COLO829 (cell line): Measurements from ENCODE around the gene ASIP.
"Not testable (repeated sequence)": the region's sequence is repeated elsewhere in the genome, so short reads cannot be mapped to it uniquely, and the experiment has no call there.

ENCODE experiments used
- DNase-seq: peaks from one replicate; pipeline ENCODE4 v3.0.0; 2012; ENCODE audit warnings: low spot score

Gene ASIP

DNA sequence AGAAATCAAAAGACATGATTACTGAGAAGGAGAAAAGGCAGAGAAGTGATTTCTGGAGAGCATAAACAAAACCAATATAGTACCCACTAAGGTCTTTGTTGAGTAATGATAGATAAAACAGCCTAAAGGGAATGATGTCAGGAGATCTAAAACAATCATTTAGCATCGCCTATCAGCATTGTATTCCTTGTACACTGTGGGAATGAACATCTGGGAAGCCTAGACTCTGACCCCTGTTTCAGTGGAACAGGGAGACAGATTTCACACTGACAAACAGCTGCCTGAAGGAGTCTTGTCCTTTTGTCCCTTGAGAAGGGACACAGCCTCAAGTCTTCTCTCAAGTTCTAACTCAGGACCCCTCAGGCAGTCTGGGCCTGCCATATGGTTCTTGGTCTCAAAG lies 1.7 kb downstream of the ASIP start:
- DNase-seq: no peak

DNA sequence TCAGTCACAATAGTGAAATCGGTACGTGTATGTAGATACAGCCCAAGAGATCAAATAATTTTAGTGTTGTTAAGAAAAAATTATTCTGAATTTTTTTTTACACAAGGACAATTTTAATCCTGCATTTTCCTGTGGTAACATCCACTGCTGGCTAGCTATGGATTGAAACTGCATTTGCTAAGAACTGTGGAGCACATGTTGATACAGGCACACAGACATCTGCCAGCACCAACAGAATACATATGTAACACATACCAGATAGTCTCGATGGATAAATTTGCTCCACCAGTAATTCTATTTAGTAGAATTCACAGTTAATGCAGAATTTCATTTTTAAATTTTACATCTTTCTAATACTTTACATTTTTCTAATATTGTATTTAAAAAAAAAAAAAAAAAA lies 2.2 kb downstream of the ASIP start:
- no peak for DNase-seq

DNA sequence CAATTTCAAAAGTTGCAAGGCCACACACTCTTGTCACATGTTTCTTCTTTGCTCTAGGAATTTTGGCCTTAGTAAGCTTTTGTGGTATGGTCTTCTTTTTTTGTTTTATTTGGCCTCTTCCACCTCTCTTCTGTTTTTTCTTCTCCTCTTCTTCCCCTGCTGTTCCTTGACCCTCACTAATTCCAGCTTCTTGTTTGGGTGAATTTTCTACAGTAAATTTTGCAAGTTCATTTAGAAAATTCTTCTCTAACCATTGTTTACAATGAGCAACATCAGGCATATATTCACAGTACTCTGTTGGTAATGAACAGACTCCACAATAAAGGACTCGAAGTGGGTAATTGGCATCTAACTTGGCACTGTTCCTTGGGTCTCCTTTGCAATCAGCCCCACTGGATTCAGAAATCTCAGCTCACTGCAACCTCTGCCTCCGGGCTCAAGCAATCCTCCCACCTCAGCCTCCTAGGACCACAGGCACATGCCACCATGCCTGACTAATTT lies 5.0 kb downstream of the ASIP start:
- no peak for DNase-seq

DNA sequence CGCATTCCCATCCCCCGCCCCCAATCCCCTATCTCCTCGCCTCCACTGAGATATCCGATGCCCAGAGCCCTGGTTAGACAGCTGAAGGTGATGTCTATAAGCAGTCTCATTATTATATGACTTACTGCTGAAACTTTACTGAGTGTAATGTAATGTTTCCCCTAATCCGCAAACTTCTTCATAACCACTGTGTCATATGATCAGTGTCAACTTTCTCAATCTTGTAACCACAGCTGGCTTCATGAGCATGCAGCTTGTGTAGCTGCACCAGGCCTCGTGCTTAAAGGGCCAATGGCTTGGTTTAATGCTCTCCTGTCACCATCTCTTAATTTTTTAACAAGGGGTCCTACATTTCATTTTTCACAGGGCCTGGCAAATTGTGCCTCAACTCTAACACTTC lies 8.1 kb downstream of the ASIP start:
- DNase-seq: no peak

DNA sequence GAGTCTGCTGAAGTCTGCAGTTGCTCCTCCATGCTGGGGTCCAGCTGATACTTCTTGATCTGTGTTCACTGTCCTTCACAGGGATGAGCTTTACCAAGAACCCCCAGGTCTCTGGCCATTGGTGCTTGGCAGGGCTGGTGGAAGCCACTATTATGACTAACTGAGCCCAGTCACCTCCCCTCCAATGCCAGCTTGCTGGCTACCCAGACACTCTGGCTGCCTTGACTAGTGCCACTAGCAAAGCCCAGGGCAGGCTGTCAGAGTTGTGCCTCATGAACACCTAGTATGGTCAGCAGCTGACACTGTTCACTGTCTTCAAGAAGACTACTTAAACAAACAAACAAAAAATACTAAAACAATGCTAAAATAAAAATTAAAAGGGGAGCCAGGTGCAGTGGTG lies 8.8 kb downstream of the ASIP start:
- no peak for DNase-seq

DNA sequence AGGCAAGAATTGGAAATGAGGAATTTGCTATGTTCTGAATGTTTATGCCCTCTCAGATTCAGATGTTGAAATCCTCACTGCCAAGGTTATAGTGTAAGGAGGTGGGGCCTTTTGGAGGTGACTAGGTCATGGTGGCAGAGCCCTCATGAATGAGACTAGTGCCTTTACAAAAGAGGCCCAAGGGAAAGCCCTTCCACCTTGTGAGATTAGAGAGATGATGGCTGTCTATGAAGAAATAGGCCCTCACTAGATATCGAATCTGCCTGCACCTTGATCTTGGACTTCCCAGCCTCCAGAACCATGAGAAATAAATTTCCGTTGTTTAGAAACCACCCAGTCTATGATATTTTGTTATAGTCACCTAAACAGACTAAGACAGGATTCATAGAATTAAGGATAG lies 10.4 kb downstream of the ASIP start:
- DNase-seq: no peak

DNA sequence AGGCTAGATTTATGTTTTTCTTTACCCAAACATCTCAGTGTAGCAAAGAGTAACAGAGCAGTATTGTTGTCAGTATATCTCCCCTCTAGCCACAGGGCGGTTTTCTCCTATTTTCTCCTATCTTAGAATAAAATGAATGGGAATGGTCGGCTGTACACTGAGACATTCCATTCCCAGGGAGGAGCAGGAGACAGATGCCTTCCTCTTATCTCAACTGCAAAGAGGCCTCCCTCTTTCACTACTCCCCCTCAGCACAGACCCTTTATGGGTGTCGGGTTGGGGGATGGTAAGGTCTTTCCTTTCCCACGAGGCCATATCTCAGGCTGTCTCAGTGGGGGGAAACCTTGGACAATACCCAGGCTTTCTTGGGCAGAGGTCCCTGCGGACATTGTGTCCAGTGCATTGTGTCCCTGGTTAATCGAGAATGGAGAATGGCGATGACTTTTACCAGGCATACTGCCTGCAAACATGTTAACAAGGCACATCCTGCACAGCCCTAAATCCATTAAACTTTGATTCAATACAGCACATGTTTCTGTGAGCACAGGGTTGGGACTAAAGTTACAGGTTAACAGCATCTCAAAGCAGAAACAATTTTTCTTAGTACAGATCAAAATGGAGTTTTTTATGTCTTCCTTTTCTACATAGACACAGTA lies 11.3 kb downstream of the ASIP start:
- DNase-seq: not testable (repeated sequence)

DNA sequence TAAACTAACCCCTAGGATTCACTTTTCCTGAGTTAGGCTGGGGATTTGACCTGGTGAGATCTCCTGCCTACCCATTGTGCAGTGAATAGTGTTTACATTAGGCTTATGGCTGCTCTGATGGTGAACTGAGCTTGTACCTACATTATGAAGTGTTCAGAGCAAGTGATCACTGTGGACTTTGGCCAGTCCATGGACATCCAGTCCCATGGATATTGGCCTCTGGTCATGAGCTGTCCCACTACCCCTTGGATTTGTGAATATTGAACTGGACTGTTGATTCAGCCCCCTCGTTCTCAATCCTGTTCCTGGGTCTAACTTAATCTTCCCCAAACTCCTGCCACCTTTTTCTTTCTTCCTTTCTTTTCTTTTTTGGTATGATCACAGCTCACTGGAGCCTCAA lies 13.8 kb downstream of the ASIP start:
- no peak for DNase-seq

DNA sequence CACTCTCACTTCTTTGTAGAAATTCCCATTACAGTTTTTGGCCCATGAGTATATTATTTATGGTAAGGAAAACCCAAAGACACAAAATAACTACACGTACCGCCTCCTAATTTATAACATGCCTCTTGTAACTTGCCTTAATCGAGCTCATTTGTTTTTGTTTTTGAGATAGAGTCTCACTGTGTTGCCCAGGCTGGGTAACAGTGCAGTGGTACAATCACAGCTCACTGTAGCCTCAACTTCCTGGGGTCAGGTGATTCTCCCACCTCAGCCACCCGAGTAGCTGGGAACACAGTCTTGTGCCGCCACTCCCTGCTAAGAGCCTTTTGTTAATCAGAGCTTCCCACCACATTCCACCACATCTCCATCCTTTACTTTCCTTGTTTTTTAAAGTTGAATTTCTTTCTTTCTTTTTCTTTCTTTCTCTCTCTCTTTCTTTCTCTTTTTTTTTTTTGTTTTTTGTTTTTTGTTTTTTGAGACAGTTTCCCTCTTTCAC lies 15.5 kb downstream of the ASIP start:
- no peak for DNase-seq

DNA sequence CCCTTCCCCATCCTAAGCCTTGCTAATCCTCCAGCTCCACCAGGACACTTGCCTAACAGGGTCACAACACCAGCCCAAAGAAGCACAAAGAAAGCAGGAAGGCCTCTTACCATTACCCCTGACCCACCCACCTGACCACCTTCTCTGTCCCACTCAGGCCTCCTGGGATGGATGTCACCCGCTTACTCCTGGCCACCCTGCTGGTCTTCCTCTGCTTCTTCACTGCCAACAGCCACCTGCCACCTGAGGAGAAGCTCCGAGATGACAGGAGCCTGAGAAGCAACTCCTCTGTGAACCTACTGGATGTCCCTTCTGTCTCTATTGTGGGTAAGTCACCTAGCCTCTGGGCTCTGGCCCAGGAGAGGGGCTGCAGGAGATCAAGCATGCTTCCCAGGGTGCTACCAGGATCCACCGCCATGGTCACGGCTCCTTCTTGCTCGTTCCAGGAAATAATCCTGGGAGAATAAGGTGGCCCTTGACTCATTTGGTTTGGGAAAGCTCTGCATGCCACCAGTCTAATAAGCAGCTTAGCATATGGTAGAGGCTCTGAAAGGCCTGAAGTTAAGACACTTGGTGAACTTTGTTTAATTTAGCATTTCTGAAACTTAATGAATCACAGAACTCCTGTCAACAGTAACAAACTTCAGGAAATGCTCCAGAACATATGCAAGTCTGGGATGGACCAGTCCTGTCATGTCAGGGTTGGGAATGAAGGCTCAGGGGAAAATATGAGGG lies 19.2 kb downstream of the ASIP start:
- no peak for DNase-seq

DNA sequence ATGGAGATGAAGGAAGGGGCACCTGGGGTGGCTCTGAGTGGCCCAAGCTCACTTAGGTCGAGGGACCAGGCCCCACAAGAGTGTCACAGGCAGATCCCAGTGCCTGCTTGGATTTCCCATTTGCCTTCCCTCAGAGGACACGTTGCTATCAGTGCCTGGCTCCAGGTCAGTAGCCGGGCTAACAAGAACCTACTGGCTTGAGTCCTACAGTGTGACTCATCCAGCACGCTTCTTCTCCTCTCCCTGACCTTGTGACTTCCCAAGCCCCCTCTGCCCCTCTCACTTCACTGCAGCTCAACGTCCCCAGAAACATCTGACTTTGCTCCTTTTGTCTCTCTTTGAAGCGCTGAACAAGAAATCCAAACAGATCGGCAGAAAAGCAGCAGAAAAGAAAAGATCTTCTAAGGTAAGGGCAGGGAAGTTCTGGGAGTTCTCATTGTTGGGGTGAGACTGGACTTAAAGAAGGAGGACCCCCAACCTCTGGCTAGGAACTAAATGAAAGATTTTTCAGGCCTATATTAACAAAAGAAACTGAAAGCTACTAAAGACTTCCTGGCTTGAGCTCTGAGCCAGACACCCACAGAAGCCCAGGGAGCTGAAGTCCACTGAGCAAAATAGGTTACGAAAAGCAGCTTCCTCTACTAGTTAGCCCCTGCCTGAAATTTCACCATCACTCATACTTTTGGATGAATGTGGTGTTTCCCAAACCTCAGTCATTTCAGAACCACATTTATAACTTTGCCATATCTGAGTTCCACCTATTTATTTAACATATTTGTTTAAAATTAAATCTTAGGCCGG lies 21.5 kb downstream of the ASIP start:
- no peak for DNase-seq

DNA sequence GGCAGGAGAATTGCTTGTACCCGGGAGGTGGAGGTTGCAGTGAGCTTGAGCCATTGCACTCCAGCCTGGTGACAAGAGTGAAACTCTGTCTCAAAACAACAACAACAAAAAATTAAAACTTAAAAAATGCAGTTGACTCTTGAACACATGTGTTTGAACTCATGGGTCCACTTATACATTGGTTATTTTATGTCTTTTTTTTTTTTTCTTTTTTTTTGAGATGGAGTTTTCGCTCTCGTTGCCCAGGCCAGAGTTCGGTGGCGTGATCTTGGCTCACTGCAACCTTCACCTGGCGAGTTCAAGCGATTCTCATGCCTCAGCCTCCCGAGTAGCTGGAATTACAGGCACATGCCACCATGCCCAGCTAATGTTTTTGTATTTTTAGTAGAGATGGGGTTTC lies 22.2 kb downstream of the ASIP start:
- DNase-seq: not testable (repeated sequence)

DNA sequence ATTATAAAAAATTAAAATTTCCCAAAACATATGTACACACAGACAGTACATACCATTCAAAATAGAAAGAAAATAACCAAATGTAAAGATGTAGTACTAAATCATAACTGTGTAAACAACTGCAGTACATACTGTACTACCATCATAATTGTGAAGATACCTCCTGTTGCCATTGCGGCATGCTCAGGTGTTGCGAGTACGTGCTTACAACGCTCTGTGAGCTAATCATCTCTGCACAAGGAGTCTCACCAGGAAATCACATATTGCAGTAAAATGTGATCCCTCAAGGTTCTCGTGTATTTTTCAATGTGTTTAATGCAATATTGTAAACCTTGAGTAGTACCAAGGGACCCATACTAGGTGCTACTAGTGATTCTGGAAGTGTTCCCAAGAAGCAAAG lies 22.9 kb downstream of the ASIP start:
- DNase-seq: no peak

DNA sequence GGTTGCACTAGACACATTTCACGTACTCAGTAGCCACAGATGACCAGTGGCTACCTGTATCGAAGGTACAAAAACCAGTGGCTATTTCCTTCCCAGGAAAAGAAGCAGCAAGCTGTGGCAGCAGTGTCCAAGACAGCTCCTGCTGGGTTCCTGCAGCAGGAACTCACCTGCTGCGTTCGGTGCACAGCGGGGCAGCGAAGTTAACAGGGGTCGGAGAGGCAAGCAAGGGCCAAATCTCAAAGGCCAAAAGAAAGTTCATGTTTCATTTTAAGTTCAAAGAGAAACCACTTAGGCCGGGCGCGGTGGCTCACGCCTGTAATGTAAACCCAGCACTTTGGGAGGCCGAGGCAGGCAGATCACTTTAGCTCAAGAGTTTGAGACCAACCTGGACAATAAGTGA lies 26.9 kb downstream of the ASIP start:
- no peak for DNase-seq

DNA sequence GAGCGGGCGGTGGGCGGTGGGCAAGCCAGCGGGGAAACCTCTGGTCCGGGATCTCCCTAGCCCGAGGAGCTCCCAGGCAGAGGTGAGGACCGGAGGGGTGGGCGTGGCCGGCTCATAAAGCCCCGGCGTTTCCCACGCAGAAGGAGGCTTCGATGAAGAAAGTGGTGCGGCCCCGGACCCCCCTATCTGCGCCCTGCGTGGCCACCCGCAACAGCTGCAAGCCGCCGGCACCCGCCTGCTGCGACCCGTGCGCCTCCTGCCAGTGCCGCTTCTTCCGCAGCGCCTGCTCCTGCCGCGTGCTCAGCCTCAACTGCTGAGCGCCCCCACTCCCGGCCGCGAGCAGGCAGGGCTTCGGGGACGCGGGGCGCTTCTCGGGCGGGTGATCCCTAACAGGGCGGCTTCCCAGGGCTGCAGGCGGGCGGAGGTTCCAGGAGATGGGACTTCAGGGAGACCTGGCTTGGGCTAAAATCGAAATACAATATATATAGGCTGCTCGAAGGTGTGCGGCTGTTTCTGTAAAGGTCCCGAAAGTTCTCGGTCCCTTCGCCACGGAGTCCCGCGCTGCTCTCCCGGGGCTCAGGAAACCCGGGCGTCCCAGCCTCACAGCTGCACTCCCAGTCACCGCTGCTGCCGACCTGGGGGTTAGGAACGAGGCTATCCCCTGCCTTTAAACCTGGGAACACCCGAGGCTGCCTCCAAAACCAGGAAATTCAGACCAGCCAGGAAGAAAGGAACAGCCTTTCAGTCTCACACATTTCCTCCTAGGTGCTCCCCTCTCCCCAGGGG lies 27.8 kb downstream of the ASIP start:
- no peak for DNase-seq

DNA sequence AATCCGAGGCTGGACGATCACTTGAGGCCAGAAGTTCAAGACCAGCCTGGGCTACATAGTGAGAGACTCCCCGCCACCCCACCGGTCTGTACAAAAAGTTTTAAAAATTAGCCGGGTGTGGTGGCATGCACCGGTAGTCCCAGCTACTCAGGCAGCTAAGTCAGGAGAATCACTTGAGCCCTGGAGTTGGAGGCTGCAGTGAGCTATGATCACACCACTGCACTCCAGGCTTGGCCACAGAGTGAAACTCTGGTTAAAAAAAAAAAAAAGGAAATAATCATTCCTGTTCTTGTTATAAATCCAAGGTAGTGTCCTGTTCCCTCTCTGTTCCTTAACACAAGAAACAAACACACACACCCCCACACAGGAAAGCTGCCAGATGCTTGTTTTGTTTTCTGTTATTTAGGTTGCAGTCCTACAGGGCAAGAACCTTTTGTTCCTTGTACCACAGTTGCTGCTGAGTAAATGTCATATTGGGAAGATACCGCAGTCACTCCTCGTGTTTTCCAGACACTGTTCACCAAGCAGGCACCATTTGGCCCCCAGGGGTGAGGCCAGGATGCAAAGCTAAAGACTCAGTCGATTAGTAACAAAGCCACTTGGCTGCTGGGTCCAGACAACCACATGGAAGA lies 28.9 kb downstream of the ASIP start:
- no peak for DNase-seq

DNA sequence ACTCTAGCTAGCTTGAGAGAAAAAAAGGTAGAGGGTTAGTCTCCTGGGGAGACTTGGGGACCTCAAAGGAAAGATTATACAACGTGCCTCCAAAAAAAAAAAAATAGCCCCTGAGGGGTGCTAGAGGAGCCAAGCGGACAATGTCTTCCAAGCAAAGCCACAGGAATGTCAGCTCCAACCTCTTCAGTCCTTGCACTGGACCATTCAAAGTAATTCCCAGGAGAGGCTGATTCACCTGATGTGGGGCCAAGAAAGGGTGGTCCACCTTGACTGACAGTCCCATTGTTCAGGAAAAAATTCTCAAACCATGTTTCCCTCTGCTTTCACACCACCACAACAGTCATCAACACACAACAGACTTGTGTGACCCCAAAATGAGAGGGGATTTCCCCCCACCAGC lies 30.7 kb downstream of the ASIP start:
- DNase-seq: peak; percentile 76

DNA sequence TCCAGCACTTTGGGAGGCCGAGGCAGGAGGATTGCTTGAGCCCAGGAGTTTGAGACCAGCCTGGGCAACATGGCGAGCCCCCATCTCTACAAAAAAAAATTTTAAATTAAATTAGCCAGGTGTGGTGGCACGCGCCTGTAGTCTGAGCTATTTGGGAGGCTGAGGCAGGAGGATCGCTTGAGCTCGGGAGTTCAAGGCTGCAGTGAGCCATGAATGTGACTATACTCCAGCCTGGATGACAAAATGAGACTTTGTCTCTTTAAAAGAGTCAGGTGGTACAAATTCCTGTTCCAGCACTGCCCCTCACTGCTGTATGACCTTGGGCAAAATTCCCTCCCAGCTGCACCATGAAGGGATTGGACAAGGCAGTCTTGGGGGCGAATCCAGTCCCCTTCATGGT lies 33.5 kb downstream of the ASIP start:
- no peak for DNase-seq

DNA sequence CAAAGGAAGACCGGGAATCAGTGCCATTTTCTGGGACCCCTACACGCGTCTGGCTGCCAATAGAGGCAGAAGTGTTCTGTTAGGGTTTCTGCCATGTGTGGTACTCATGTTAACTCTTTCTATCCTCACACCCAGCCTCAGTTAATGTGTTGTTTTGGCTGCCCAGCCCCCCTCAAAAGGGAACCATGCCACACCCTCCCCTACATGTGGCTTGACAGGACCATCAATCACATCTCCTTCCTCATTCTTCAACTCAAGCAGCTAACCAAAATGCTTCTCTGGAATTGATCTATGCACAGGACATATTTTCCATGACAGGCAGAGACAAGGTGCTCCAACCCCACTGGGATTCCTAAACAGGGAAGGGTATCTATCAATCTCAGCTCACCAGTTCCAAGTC lies 40.0 kb downstream of the ASIP start:
- no peak for DNase-seq

DNA sequence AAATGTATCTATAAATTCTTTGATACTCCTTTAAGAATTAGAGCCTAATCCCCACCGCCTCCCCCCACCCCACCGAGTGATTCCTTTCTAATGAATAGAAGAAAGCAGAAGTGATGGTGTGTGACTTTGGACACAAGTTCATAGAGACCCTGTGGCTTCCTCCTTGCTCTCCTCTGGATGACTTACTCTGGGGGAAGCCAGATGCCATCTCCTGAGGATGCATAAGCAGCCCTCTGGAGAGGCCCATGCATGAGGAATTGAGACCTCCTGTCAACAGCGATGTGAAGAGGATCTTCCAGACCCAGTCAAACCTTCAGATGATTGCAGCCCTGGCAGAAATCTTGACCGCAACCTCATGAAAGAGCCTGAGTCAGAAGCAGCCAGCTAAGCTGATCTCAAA lies 40.8 kb downstream of the ASIP start:
- DNase-seq: no peak

DNA sequence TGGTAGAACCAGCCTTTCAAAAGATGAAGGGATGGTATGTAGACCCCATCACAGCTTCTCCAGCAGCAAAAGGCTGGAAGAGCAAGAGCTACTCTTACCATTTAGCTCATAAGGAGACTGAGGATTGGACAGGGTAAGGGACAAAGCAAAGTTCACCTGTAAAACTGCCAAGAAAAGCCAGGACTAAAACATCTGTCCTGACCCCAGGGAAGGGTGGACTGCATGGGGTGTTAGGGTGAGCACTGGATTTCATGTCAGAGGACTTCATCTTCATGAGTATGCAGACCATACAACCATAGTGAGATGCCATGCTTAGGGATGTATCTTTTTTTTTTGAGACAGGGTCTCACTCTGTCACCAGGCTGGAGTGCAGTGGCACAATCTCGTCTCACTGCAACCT lies 42.6 kb downstream of the ASIP start:
- no peak for DNase-seq

DNA sequence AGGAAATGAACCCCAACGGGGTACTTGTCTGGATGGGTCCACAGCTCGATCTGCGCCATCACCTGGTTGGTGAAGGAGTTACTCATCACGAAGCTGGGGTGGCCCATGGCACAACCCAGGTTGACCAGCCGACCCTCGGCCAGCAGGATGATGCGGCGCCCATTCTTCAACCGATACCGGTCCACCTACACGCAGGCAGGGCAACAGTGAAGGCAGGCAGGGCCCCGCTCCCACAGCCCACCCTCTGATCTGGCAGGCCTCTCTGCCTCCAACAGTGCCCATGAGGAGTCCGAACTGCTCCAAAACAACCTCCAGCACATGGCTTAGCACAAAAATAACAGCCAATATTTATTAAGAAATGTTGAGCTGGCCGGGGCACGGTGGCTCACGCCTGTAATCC lies 44.2 kb downstream of the ASIP start:
- no peak for DNase-seq
